Muscle of arm (tissue), 12 donors: ENCODE results near the gene ZFP69B. TPM values are rescaled to one million over a fixed set of nuclear protein-coding genes. Genes with fewer than 3 reads are reported as not detected.

Experiments
- polyA plus RNA-seq, 12 donors: library from polyadenylated mRNA; unstranded; fragments of 120-200 nt; gene quantifications; one replicate each; pipeline ENCODE4 v1.2.1, GENCODE V29; 2013; ENCODE audit not compliant: insufficient read length in 12 of 12

ZFP69B gene
- polyA plus RNA-seq, 12 donors = 3.0 to 7.3 (median 3.7) TPM; not detected in 1

Other genes with a start within 250 kb of the ZFP69B start
- gene TMCO2, start 202.5 kb upstream of the ZFP69B start, polyA plus RNA-seq = not detected
- 10 to 100 TPM in 11 of 12 donors, not detected in 1; 25.8 to 50.1 (median 30.5) TPM for gene ZMPSTE24, start 192.2 kb upstream of the ZFP69B start, polyA plus RNA-seq
- 10 to 100 TPM in 1 of 12 donors, 1 to 10 TPM in 9, under 1 TPM in 1, not detected in 1; 0.99 to 16.6 (median 1.5) TPM for gene COL9A2, start 133.2 kb upstream of the ZFP69B start, polyA plus RNA-seq
- 10 to 100 TPM in 11 of 12 donors, not detected in 1; 13.7 to 33.5 (median 18.4) TPM for gene SMAP2, start 76.7 kb upstream of the ZFP69B start, polyA plus RNA-seq
- gene ZFP69, start 26.8 kb downstream of the ZFP69B start, polyA plus RNA-seq = 1 to 10 TPM in 11 of 12 donors, not detected in 1; 3.6 to 8.2 (median 5.7) TPM
- 10 to 100 TPM in 2 of 12 donors, 1 to 10 TPM in 9, not detected in 1; 6.2 to 10.6 (median 8.8) TPM for gene EXO5, start 58.3 kb downstream of the ZFP69B start, polyA plus RNA-seq
- gene ZNF684, start 81.2 kb downstream of the ZFP69B start, polyA plus RNA-seq = 1 to 10 TPM in 10 of 12 donors, not detected in 2; 3.1 to 6.1 (median 3.6) TPM
- 1 to 10 TPM in 2 of 12 donors, under 1 TPM in 9, not detected in 1; 0.27 to 3.7 (median 0.61) TPM for gene RIMS3, start 215.2 kb downstream of the ZFP69B start, polyA plus RNA-seq
- 10 to 100 TPM in 11 of 12 donors, not detected in 1; 50.9 to 81.8 (median 59.9) TPM for gene NFYC, start 241.2 kb downstream of the ZFP69B start, polyA plus RNA-seq